Left kidney (tissue), 2 donors: ENCODE results near the gene BTBD16. TPM values are rescaled to one million over a fixed set of nuclear protein-coding genes. Genes with fewer than 3 reads are reported as not detected.

Experiments
- DNase-seq: peaks from one replicate; pipeline ENCODE4 v3.0.0-alpha.2; 2013
- polyA plus RNA-seq: library from polyadenylated mRNA; unstranded; fragments of 120-200 nt; gene quantifications from one replicate; pipeline ENCODE4 v1.2.1, GENCODE V29; 2013; ENCODE audit not compliant: insufficient read length

Gene BTBD16
- polyA plus RNA-seq, 1 donor, result 1.4 TPM

GRCh38 chr10:122311716-122312115 is 40.6 kb downstream of the BTBD16 start:
- DNase-seq, result no peak

GRCh38 chr10:122316224-122316884 is 45.3 kb downstream of the BTBD16 start:
- no peak for DNase-seq

DNA sequence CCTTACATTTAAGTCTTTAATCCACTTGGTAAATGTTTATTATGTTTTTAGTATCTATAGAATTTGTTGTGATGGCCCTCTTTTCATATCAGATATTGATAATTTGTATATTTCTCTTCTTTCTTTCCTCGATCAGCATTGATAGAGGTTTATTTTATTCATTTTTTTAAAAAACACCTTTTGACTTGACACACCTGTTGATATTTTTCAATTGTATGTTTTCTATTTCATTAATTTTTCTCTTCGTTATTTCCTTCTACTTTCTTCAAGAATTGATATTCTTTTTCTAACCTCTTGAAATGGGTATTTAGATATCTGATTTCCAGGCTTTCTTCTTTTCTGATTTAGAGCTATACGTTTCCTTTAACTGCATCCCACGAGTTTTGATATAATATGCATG is 50.9 kb downstream of the BTBD16 start:
- DNase-seq, result no peak

GRCh38 chr10:122323189-122323588 is 52.1 kb downstream of the BTBD16 start:
- DNase-seq, result no peak

GRCh38 chr10:122323941-122324675 is 53.0 kb downstream of the BTBD16 start:
- no peak for DNase-seq

GRCh38 chr10:122325235-122325634 is 54.1 kb downstream of the BTBD16 start:
- DNase-seq, result no peak

GRCh38 chr10:122326385-122326784 is 55.3 kb downstream of the BTBD16 start:
- no peak for DNase-seq

- DNase-seq, result no peak
Observed at GRCh38 chr10:122326806-122327205, 55.7 kb downstream of the BTBD16 start.

DNA sequence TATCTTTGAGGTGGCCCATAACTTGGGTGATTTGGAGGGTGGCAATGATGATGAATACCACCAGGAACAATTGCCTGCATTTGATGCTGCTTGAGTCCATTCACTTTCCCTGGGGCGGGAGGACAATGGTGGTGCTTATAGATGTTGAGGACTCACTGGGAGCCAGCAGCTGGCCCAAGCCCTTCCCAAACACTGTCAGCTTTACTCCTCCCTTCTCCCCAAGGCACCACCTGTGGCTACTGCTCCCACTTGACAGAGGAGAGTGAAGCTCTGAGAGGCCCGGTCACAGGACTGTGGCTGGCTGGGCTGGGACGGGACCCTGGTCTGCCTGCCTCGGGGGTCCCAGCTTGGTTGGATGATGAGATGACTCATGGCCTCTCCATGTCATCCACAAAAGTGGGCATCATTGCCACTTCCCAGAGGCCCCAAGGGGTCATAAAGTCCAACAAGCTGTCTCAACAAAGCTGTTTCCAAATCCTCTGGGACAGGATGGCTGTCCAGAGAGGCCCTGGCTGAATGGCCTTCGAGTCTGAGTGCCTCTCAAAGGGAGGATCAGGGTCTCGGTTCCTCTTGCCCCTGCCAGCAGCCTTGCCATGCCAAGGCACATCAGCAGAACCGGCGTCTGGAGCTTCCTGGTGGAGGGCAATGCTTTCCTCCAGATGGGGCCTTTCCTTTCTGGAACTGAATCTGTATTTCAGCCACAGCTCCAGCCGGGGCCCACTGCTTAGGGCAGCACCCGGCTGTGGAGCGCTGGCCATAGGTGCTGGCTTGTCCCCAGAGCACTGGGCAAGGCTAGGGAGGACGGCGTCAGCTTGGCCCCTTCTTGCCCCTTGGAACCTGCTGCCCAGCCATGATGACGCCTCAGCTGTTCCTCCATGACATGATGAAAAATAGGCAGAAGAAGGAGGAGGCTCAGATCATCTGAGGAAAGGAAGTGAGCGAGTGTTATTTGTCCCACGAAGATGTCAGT is 56.4 kb downstream of the BTBD16 start:
- no peak for DNase-seq

- no peak for DNase-seq
Observed at GRCh38 chr10:122328676-122329075, 57.6 kb downstream of the BTBD16 start.

DNA sequence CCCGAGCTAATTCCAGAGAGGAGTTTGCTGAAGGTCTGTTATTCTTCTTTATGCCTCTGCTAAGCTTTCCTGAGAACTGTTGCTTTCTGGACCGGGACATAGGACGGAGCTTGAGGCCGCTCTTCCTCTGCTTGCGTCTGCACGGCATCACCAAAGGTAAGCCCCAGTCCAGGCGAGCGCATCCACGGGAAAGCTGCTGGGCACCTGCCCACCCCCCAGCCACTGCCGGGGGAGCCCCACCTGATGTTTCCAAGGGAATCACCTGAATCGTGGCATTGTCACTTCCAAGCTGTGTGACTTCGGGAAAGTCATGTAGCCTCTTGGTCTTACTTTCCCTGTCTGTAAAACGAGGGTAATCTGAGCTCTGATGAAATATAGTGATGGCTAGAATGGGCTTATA is 58.3 kb downstream of the BTBD16 start:
- no peak for DNase-seq

DNA sequence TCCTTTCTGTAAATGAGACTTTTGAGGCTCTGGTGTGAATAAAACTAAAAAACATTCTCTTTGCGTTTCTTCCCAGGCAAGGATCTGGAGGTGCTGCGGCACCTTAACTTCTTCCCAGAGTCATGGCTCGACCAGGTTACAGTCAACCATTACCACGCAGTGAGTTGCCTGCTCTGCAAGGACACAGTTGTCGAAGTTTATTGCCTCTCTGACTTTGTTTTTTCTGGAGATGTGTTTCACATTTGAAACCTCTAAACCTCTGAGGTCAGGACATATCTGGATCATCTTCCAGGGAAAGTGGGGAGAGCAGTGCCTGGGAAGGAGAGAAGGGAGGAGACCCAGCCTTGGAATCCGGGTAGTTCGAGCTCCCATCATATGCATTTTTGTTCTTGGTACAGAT is 60.0 kb downstream of the BTBD16 start:
- DNase-seq, result no peak

GRCh38 chr10:122331615-122332446 is 60.7 kb downstream of the BTBD16 start:
- no peak for DNase-seq

- DNase-seq, result no peak
Observed at GRCh38 chr10:122333037-122333436, 61.9 kb downstream of the BTBD16 start.

DNA sequence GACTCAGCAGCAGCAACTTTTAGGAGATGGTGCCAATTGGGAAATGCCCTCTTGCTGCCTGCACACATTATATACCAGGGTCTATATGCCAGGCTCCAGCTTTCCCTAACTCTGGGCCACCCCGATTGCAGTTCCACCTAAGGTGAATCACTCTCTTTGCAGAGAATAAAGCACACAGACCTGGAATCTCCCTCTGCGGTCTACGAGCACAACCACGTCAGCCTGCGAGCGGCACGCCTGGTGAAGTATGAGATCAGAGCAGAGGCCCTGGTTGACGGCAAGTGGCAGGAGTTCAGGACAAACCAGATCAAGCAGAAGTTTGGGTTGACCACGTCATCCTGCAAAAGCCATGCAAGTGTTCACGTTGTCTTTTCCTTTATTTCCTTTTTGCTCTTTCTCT is 65.2 kb downstream of the BTBD16 start:
- DNase-seq, result no peak

GRCh38 chr10:122336961-122337360 is 65.9 kb downstream of the BTBD16 start:
- no peak for DNase-seq

- no peak for DNase-seq
Observed at GRCh38 chr10:122338609-122339441, 67.7 kb downstream of the BTBD16 start.

DNA sequence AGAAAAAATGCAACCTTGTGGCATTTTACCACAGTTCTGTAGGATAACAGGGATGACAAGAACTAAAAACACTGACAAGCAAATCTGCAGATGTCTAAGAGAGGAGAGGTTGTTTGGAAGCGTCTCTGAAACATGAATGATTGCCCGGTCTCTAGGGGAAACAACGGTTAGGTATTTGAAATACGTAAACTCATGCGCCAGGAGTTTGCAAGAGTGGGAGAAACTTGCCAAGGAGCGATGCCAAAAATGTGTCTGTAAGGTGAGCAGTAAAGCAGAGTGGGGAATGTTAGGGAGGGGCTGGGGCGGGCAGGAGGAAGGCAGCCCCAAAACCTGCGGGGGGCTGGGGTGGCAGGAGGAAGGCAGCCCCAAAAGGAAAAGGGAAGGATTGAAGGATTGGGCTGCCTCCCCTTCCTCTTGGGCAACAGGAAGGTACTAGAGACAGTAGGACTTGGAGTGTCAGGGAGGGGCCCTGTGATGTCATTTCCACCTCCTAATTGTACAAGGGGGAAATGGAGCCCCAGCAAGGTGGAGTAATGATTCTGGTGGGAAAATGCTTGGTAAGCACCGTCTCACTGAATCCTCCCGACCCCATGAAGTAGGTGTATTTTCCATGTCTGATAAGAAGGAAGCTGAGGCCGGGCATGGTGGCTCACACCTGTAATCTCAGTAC is 70.2 kb downstream of the BTBD16 start:
- no peak for DNase-seq

DNA sequence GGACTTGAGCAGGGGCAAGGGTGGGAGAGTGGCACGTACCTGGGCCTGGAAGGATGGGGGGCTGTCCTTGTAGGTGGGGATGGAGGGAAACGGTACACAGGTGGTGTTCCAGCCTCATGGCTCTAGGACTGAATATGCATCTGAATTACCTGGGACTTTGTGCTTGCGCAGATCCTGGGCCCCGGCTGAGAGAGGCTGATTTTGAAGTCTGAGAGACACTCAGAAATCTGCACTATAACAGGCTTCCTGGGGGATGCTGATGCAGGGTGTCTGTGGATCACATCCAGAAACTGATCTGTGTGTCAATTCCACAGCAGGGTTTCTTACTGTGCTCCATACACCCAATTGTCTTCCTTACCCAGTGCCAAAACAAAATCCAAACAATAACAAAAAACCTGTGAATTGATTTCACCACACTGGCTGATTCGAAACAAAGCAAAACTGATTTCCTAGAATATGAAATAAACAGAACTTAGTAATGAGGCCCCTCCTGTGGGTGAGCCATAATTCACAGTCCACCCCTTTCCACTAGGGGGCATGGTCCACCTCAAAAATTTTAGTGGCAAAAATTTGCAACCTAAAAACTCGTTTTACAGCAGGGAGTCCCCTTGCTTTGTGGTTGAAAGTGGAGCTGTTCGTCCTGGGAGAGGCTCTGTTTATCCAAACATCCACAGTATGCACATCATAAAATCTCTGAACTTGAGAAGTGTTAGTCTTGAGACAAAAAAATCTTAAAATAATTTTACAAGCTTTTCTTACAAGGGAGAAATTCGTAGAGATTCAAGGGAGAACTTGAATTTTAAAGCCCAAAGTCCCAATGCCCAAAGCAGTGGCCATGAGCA is 71.4 kb downstream of the BTBD16 start:
- DNase-seq, result peak; percentile 44
